ENCODE results near the gene ZNF467.
A peak's percentile ranks its signal among the peaks of the same experiment; 100 is the strongest.

Gene ZNF467

DNA sequence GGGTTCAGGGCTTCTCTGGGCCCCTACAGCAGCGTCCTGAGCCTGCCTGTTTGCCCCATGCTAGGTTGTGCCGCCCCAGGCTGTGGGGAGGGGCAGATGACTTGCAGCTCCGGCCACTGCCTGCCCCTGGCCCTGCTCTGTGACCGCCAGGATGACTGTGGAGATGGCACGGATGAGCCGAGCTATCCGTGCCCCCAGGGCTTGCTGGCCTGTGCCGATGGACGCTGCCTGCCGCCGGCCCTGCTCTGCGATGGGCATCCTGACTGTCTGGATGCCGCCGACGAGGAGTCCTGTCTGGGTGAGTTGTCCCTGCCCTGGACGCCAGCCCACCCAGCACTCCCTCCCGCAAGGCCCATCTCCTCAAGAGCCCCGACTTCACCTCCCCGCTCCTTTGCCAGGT, 15.7 kb upstream of the ZNF467 start:
- no peak overlapping the region for H3K4me3 ChIP-seq (ENCODE audit: low read depth, low read length)
- no peaks in the 10 kb centered on the region for H3K27me3 ChIP-seq (ENCODE audit: insufficient read depth, low read depth, severe bottlenecking)

DNA sequence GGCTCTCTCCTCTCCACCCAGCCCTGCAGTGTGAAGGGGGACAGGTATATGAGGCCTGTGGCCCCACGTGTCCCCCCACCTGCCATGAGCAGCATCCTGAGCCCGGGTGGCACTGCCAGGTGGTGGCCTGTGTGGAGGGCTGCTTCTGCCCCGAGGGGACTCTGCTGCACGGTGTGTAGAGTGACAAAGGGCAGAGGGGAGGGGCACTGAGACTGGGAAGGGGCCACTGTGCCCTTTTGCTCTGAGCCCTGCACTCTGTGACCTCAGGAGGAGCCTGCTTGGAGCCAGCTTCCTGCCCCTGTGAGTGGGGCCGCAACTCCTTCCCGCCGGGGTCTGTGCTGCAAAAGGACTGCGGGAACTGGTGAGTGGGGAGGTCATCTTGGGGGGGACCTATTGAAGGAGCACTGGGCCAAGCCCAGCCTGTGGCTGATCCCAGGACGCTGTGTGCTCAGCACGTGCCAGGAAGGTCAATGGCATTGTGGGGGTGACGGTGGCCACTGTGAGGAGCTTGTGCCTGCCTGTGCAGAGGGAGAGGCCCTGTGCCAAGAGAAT, 15.0 kb upstream of the ZNF467 start:
- no peaks in the 10 kb centered on the region for H3K9me3 ChIP-seq (ENCODE audit: severe bottlenecking)
- no peak overlapping the region for H3K4me3 ChIP-seq (ENCODE audit: low read depth, low read length)
- no peaks in the 10 kb centered on the region for H3K27me3 ChIP-seq (ENCODE audit: insufficient read depth, low read depth, severe bottlenecking)
- H3K27ac ChIP-seq = no peak overlapping the region
- no peaks in the 10 kb centered on the region for H3K36me3 ChIP-seq
- DNase-seq = no peak
- TF ChIP-seq, protein P1, sequence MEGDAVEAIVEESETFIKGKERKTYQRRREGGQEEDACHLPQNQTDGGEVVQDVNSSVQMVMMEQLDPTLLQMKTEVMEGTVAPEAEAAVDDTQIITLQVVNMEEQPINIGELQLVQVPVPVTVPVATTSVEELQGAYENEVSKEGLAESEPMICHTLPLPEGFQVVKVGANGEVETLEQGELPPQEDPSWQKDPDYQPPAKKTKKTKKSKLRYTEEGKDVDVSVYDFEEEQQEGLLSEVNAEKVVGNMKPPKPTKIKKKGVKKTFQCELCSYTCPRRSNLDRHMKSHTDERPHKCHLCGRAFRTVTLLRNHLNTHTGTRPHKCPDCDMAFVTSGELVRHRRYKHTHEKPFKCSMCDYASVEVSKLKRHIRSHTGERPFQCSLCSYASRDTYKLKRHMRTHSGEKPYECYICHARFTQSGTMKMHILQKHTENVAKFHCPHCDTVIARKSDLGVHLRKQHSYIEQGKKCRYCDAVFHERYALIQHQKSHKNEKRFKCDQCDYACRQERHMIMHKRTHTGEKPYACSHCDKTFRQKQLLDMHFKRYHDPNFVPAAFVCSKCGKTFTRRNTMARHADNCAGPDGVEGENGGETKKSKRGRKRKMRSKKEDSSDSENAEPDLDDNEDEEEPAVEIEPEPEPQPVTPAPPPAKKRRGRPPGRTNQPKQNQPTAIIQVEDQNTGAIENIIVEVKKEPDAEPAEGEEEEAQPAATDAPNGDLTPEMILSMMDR (IDR thresholded peaks at IDR 0.05; ENCODE audit: low read depth, low read length) = no peak

More for the DNA sequence above, 15.7 kb upstream of the ZNF467 start:
- Histone ChIP-seq H3K9me3 (ENCODE audit: severe bottlenecking) (no peaks in the 10 kb centered on the region), H3K36me3 (no peaks in the 10 kb centered on the region), H3K27ac (no peak overlapping the region)
- DNase-seq = no peak
- TF ChIP-seq, protein P1 (IDR thresholded peaks at IDR 0.05; ENCODE audit: low read depth, low read length) = no peak

DNA sequence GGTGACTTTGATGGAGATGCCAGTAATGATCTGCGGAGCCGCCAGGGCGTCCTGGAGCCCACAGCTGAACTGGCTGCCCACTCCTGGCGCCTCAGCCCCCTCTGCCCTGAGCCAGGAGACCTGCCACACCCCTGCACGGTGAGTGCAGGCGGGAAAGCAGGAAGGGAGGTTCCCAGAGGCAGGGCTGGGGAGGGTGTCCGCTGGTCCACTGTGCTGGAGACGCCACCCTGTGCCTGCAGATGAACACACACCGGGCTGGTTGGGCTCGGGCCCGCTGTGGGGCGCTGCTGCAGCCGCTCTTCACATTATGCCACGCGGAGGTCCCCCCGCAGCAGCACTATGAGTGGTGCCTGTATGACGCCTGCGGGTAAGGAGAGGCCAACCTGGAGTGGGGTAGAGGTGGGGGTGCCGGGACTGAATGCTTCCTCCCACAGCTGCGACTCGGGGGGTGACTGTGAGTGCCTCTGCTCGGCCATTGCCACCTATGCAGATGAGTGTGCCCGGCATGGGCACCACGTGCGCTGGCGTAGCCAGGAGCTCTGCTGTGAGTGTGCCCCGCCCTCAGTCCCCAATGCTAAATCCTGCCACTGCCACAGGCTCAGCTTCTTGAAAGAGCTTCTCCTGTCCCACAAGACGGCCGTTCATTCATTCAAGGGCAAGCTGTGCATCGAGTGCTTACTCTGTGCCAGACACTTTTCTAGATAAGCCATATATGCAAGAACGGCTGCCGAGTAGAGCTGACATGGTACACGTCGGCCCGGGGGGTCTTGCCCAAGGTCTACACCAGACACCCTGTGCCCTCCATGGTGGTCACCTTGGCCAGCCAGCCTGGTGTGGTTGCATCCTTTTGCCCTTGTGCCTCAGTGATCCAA, 14.3 kb upstream of the ZNF467 start:
- Histone ChIP-seq H3K27ac (no peak overlapping the region), H3K9me3 (ENCODE audit: severe bottlenecking) (no peaks in the 10 kb centered on the region), H3K27me3 (ENCODE audit: insufficient read depth, low read depth, severe bottlenecking) (no peaks in the 10 kb centered on the region), H3K36me3 (no peaks in the 10 kb centered on the region), H3K4me3 (ENCODE audit: low read depth, low read length) (no peak overlapping the region)
- TF ChIP-seq, protein P1 (IDR thresholded peaks at IDR 0.05; ENCODE audit: low read depth, low read length) = peak; percentile 39
- DNase-seq = peak; percentile 47

DNA sequence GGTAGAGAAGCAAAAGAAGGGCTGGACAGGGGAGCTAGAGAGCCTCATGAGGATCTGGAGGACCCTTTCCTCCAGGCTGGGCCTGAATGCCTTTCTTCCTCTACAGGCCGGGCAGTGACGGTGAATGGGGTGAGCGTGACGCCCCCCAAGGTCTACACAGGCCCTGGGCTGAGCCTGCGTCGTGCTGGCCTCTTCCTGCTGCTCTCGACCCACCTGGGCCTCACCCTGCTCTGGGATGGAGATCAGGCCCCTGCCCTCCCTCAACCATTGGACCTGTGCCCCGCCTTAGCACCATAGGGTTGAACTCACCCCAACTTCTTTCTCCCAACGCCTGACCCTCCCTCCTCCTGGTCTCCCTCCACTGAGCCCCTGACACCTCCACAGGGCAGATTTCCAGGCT, 12.6 kb upstream of the ZNF467 start:
- H3K4me3 ChIP-seq (ENCODE audit: low read depth, low read length) = no peak overlapping the region
- DNase-seq = no peak
- no peaks in the 10 kb centered on the region for H3K36me3 ChIP-seq
- H3K9me3 ChIP-seq (ENCODE audit: severe bottlenecking) = no peaks in the 10 kb centered on the region
- no peaks in the 10 kb centered on the region for H3K27me3 ChIP-seq (ENCODE audit: insufficient read depth, low read depth, severe bottlenecking)
- H3K27ac ChIP-seq = no peak overlapping the region
- TF ChIP-seq, protein P1 (IDR thresholded peaks at IDR 0.05; ENCODE audit: low read depth, low read length) = no peak

DNA sequence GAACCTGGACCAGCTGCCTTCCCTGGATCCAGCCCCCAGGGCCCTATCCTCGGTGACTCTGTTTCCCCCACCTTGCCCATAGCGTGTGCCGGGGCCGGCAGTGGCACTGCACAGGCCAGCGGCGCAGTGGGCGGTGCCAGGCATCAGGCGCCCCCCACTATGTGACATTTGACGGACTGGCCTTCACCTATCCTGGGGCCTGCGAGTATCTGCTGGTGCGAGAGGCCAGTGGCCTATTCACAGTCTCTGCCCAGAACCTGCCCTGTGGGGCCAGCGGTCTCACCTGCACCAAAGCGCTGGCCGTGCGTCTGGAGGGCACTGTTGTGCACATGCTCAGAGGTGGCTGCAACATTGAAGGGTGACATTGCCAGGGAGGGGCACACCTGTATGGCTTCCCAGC, 12.0 kb upstream of the ZNF467 start:
- no peaks in the 10 kb centered on the region for H3K9me3 ChIP-seq (ENCODE audit: severe bottlenecking)
- H3K27me3 ChIP-seq (ENCODE audit: insufficient read depth, low read depth, severe bottlenecking) = no peaks in the 10 kb centered on the region
- DNase-seq = no peak
- no peak overlapping the region for H3K27ac ChIP-seq
- no peaks in the 10 kb centered on the region for H3K36me3 ChIP-seq
- no peak overlapping the region for H3K4me3 ChIP-seq (ENCODE audit: low read depth, low read length)
- TF ChIP-seq, protein P1 (IDR thresholded peaks at IDR 0.05; ENCODE audit: low read depth, low read length) = no peak

Data from WERI-Rb-1 (cell line).